Trophoblast cell (in vitro differentiated cells and primary cell): ENCODE results near the gene GBX2.

Experiments
- DNase-seq, 2 donors: peaks; one replicate each; pipeline ENCODE4 v3.0.0-alpha.2; 2016
- H2AFZ ChIP-seq: 2 replicates; pipeline ENCODE4 v1.6.1; 2013; ENCODE audit warnings: low read length, moderate library complexity, mild to moderate bottlenecking; ENCODE audit not compliant: insufficient read depth, poor library complexity
- H2AK5ac ChIP-seq: 2 replicates; pipeline ENCODE4 v1.6.1; 2013; ENCODE audit warnings: mild to moderate bottlenecking, low read length
- H2BK120ac ChIP-seq: 2 replicates; pipeline ENCODE4 v1.6.1; 2013; ENCODE audit warnings: low read length, mild to moderate bottlenecking, moderate library complexity; ENCODE audit not compliant: insufficient read depth, poor library complexity
- H2BK12ac ChIP-seq: 2 replicates; pipeline ENCODE4 v1.6.1; 2013; ENCODE audit warnings: mild to moderate bottlenecking, low read length, moderate library complexity
- H2BK5ac ChIP-seq: 2 replicates; pipeline ENCODE4 v1.6.1; 2013; ENCODE audit warnings: low read length, low read depth, moderate library complexity, mild to moderate bottlenecking; ENCODE audit not compliant: poor library complexity
- H3K14ac ChIP-seq: 2 replicates; pipeline ENCODE4 v1.6.1; 2013; ENCODE audit warnings: mild to moderate bottlenecking, low read length
- H3K18ac ChIP-seq: 2 replicates; pipeline ENCODE4 v1.6.1; 2013; ENCODE audit warnings: mild to moderate bottlenecking, low read length
- H3K23ac ChIP-seq: 2 replicates; pipeline ENCODE4 v1.6.1; 2013; ENCODE audit warnings: low read length
- H3K27ac ChIP-seq: 2 replicates; pipeline ENCODE4 v1.5.1; 2013; ENCODE audit warnings: low read depth, mild to moderate bottlenecking, inconsistent platforms, low read length, moderate library complexity
- H3K27me3 ChIP-seq: 2 replicates; pipeline ENCODE4 v1.6.1; 2013; ENCODE audit warnings: inconsistent platforms, mild to moderate bottlenecking, low read length, moderate library complexity; ENCODE audit not compliant: insufficient read depth
- H3K36me3 ChIP-seq, 2 experiments: 1 replicate in 1 of 2; 2 replicates in 1 of 2; pipeline ENCODE4 v1.6.1; 2013; ENCODE audit warnings: low read length in 2 of 2, mild to moderate bottlenecking in 2 of 2, moderate library complexity in 1 of 2; ENCODE audit not compliant: insufficient read depth in 2 of 2, control insufficient read depth in 1 of 2
- H3K4ac ChIP-seq: 2 replicates; pipeline ENCODE4 v1.6.1; 2013; ENCODE audit warnings: low read depth, mild to moderate bottlenecking, low read length, moderate library complexity
- H3K4me1 ChIP-seq, 2 experiments: 1 replicate in 1 of 2; 2 replicates in 1 of 2; pipeline ENCODE4 v1.6.1; 2013; ENCODE audit warnings: low read length in 2 of 2, mild to moderate bottlenecking in 2 of 2, moderate library complexity in 1 of 2; ENCODE audit not compliant: insufficient read depth in 2 of 2, control insufficient read depth in 1 of 2
- H3K4me2 ChIP-seq: 2 replicates; pipeline ENCODE4 v1.6.1; 2013; ENCODE audit warnings: inconsistent platforms, mild to moderate bottlenecking, low read length, moderate library complexity
- H3K4me3 ChIP-seq: 2 replicates; pipeline ENCODE4 v1.5.1; 2013; ENCODE audit warnings: mild to moderate bottlenecking, low read depth, low read length, inconsistent platforms
- H3K79me1 ChIP-seq: one replicate; pipeline ENCODE4 v1.6.1; 2013; ENCODE audit warnings: low read length
- H3K79me2 ChIP-seq: 2 replicates; pipeline ENCODE4 v1.6.1; 2013; ENCODE audit warnings: low read length, mild to moderate bottlenecking; ENCODE audit not compliant: control insufficient read depth, insufficient read depth, poor library complexity
- H3K9ac ChIP-seq: 2 replicates; pipeline ENCODE4 v1.6.1; 2013; ENCODE audit warnings: mild to moderate bottlenecking, low read length
- H3K9me3 ChIP-seq: 2 replicates; pipeline ENCODE4 v1.6.1; 2013; ENCODE audit warnings: low read depth, mild to moderate bottlenecking, control low read depth, inconsistent platforms, low read length; ENCODE audit not compliant: insufficient read depth
- H4K12ac ChIP-seq: 2 replicates; pipeline ENCODE4 v1.6.1; 2013; ENCODE audit warnings: low read depth, mild to moderate bottlenecking, low read length, moderate library complexity
- H4K8ac ChIP-seq: 2 replicates; pipeline ENCODE4 v1.6.1; 2013; ENCODE audit warnings: low read depth, mild to moderate bottlenecking, low read length, moderate library complexity
- H4K91ac ChIP-seq: one replicate; pipeline ENCODE4 v1.6.1; 2013; ENCODE audit warnings: low read depth, mild to moderate bottlenecking, low read length, moderate library complexity
- WGBS: extraction: QIAGEN DNeasy Blood & Tissue Kit; methylation state at CpG from one replicate; pipeline ENCODE4 v1.1.7; 2013; ENCODE audit warnings: missing lambda C conversion rate; ENCODE audit not compliant: insufficient read length, insufficient coverage; ENCODE audit errors: extremely low coverage; 5-methylcytosine and 5-hydroxymethylcytosine counted together

The GBX2 gene

GRCh38 chr2:236157815-236158498 is 10.2 kb downstream of the GBX2 start:
- H3K9ac ChIP-seq: no peak overlapping the region
- no peaks in the 10 kb centered on the region for H3K4me1 ChIP-seq
- no peak overlapping the region for H3K4me2 ChIP-seq
- no peak overlapping the region for H3K4ac ChIP-seq
- H3K9me3 ChIP-seq: peaks cover 3% of the 10 kb centered on the region
- no peaks in the 10 kb centered on the region for H3K36me3 ChIP-seq
- H2BK120ac ChIP-seq: no peak overlapping the region
- no CpG with 5 or more reads among the region's 10 CpGs for WGBS
- H3K18ac ChIP-seq: no peak overlapping the region
- H3K14ac ChIP-seq: no peak overlapping the region
- no peak overlapping the region for H3K27ac ChIP-seq
- DNase-seq: no peak
- no peak overlapping the region for H4K91ac ChIP-seq
- H3K23ac ChIP-seq: no peak overlapping the region
- no peaks in the 10 kb centered on the region for H3K79me1 ChIP-seq
- H3K4me3 ChIP-seq: no peak overlapping the region
- no peak overlapping the region for H4K12ac ChIP-seq
- H2BK12ac ChIP-seq: no peak overlapping the region
- H3K27me3 ChIP-seq: peaks cover 55% of the 10 kb centered on the region
- no peak overlapping the region for H2AFZ ChIP-seq
- no peak overlapping the region for H2AK5ac ChIP-seq
- H2BK5ac ChIP-seq: no peak overlapping the region
- no peak overlapping the region for H4K8ac ChIP-seq
- no peaks in the 10 kb centered on the region for H3K79me2 ChIP-seq

GRCh38 chr2:236157366-236157765 is 10.8 kb downstream of the GBX2 start:
- Histone ChIP-seq H4K91ac (no peak overlapping the region), H3K36me3 (no peaks in the 10 kb centered on the region), H2BK5ac (no peak overlapping the region), H2BK12ac (no peak overlapping the region), H3K23ac (no peak overlapping the region), H3K79me2 (no peaks in the 10 kb centered on the region), H3K4me3 (no peak overlapping the region), H3K9ac (no peak overlapping the region), H3K4ac (no peak overlapping the region), H2AFZ (no peak overlapping the region), H3K4me2 (no peak overlapping the region), H4K8ac (no peak overlapping the region), H3K9me3 (peaks cover 3% of the 10 kb centered on the region), H3K27me3 (peaks cover 49% of the 10 kb centered on the region), H2AK5ac (no peak overlapping the region), H2BK120ac (no peak overlapping the region), H3K79me1 (no peaks in the 10 kb centered on the region), H4K12ac (no peak overlapping the region), H3K18ac (no peak overlapping the region), H3K14ac (no peak overlapping the region), H3K27ac (no peak overlapping the region), H3K4me1 (no peaks in the 10 kb centered on the region)
- WGBS: no CpG with 5 or more reads among the region's 6 CpGs
- DNase-seq: no peak

GRCh38 chr2:236156860-236157194 is 11.4 kb downstream of the GBX2 start:
- Histone ChIP-seq H2AFZ (no peak overlapping the region), H3K27ac (no peak overlapping the region), H3K79me1 (no peaks in the 10 kb centered on the region), H2BK12ac (no peak overlapping the region), H3K79me2 (no peaks in the 10 kb centered on the region), H3K4me3 (no peak overlapping the region), H3K27me3 (peaks cover 44% of the 10 kb centered on the region), H3K36me3 (no peaks in the 10 kb centered on the region), H2BK120ac (no peak overlapping the region), H4K12ac (no peak overlapping the region), H3K23ac (no peak overlapping the region), H3K4ac (no peak overlapping the region), H2BK5ac (no peak overlapping the region), H4K8ac (no peak overlapping the region), H3K9me3 (peaks cover 3% of the 10 kb centered on the region), H3K18ac (no peak overlapping the region), H3K9ac (no peak overlapping the region), H3K4me2 (no peak overlapping the region), H4K91ac (no peak overlapping the region), H2AK5ac (no peak overlapping the region), H3K14ac (no peak overlapping the region), H3K4me1 (no peaks in the 10 kb centered on the region)
- no peak for DNase-seq
- WGBS: no CpG with 5 or more reads among the region's 7 CpGs

GRCh38 chr2:236156095-236156859 is 11.9 kb downstream of the GBX2 start:
- Histone ChIP-seq H3K4me3 (no peak overlapping the region), H3K27me3 (peaks cover 38% of the 10 kb centered on the region), H2AFZ (no peak overlapping the region), H3K23ac (no peak overlapping the region), H4K12ac (no peak overlapping the region), H3K79me2 (no peaks in the 10 kb centered on the region), H3K79me1 (no peaks in the 10 kb centered on the region), H3K14ac (no peak overlapping the region), H4K91ac (no peak overlapping the region), H3K18ac (no peak overlapping the region), H3K4ac (no peak overlapping the region), H3K4me2 (no peak overlapping the region), H2BK120ac (no peak overlapping the region), H3K4me1 (no peaks in the 10 kb centered on the region), H2BK12ac (no peak overlapping the region), H4K8ac (no peak overlapping the region), H2BK5ac (no peak overlapping the region), H3K27ac (no peak overlapping the region), H3K36me3 (no peaks in the 10 kb centered on the region), H3K9me3 (peaks cover 3% of the 10 kb centered on the region), H2AK5ac (no peak overlapping the region), H3K9ac (no peak overlapping the region)
- no CpG with 5 or more reads among the region's 16 CpGs for WGBS
- peak in 1 of 2 donors; percentile 21 for DNase-seq
